OCI-LY3 (cell line): ENCODE data around the gene WNT7B.

Experiments used
- H2AFZ ChIP-seq: fragments of 200-600, 300-600 bp; shearing (Covaris generic); 2 replicates; pipeline ENCODE4 v1.6.0; 2014; ENCODE audit warnings: antibody characterized with exemption, low read depth, low read length
- H3K27ac ChIP-seq: fragments of 200-600, 300-600 bp; sonication (generic); 2 replicates; pipeline ENCODE4 v1.5.1; 2014; ENCODE audit warnings: mild to moderate bottlenecking, low read length, moderate library complexity, mixed read lengths
- H3K27me3 ChIP-seq: fragments of 200-600, 300-600 bp; sonication (generic); 2 replicates; pipeline ENCODE4 v1.6.1; 2014; ENCODE audit warnings: low read depth, low read length, mixed read lengths
- H3K36me3 ChIP-seq: fragments of 200-600, 300-600 bp; sonication (generic); replicated peaks from 2 replicates; pipeline ENCODE3; 2014; ENCODE audit warnings: low read depth, low read length, mixed read lengths
- H3K4me1 ChIP-seq: fragments of 300-600, 200-600 bp; sonication (generic); 2 replicates; pipeline ENCODE4 v1.6.1; 2014; ENCODE audit warnings: low read length, mixed read lengths
- H3K4me2 ChIP-seq: fragments of 200-600, 300-600 bp; sonication (generic); 2 replicates; pipeline ENCODE4 v1.6.1; 2014; ENCODE audit warnings: low read length, mixed read lengths
- H3K4me3 ChIP-seq: fragments of 300-600, 200-600 bp; sonication (generic); 2 replicates; pipeline ENCODE4 v1.5.1; 2014; ENCODE audit warnings: antibody characterized with exemption, mild to moderate bottlenecking, low read length, moderate library complexity
- H3K79me2 ChIP-seq: fragments of 300-600, 200-600 bp; shearing (Covaris generic); 2 replicates; pipeline ENCODE4 v1.6.1; 2014; ENCODE audit warnings: mild to moderate bottlenecking, low read length, mixed read lengths
- H3K9ac ChIP-seq: fragments of 300-600, 200-600 bp; shearing (Covaris generic); 2 replicates; pipeline ENCODE4 v1.6.0; 2014; ENCODE audit warnings: mild to moderate bottlenecking, low read length, moderate library complexity
- H3K9me3 ChIP-seq: fragments of 200-600, 300-600 bp; shearing (Covaris generic); 2 replicates; pipeline ENCODE4 v1.6.1; 2014; ENCODE audit warnings: low read length, mixed read lengths; ENCODE audit not compliant: insufficient read depth
- H4K20me1 ChIP-seq: fragments of 200-600, 300-600 bp; sonication (generic); 2 replicates; pipeline ENCODE4 v1.6.1; 2016; ENCODE audit warnings: low read length, mixed read lengths; ENCODE audit not compliant: insufficient read depth
- CTCF ChIP-seq: fragments of 200-600, 300-600 bp; sonication (generic); IDR thresholded peaks from 2 replicates; pipeline ENCODE4 v1.5.1; 2014; ENCODE audit warnings: antibody characterized with exemption, low read length, low read depth
- EZH2phosphoT487 ChIP-seq: fragments of 200-600 bp; shearing (Covaris generic); IDR thresholded peaks from 2 replicates; pipeline ENCODE4 v1.6.1; 2018; ENCODE audit warnings: antibody characterized with exemption, mixed run types, low read depth

WNT7B gene

GRCh38 chr22:46010207-46010867, 33.4 kb upstream of the WNT7B start:
- Histone ChIP-seq H3K4me3 (no peak overlapping the region), H3K9me3 (no peaks in the 10 kb centered on the region), H2AFZ (no peak overlapping the region), H4K20me1 (no peaks in the 10 kb centered on the region), H3K4me2 (no peak overlapping the region), H3K36me3 (no peaks in the 10 kb centered on the region), H3K27ac (no peak overlapping the region), H3K4me1 (peaks cover 24% of the 10 kb centered on the region), H3K9ac (no peak overlapping the region), H3K79me2 (no peaks in the 10 kb centered on the region), H3K27me3 (no peaks in the 10 kb centered on the region)
- TF ChIP-seq EZH2phosphoT487, result no peak
- TF ChIP-seq CTCF, result no peak

GRCh38 chr22:46009730-46010129, 32.8 kb upstream of the WNT7B start:
- no peak for TF ChIP-seq CTCF
- TF ChIP-seq EZH2phosphoT487, result no peak
- no peaks in the 10 kb centered on the region for H3K9me3 ChIP-seq
- no peak overlapping the region for H3K4me2 ChIP-seq
- no peak overlapping the region for H3K27ac ChIP-seq
- peaks cover 30% of the 10 kb centered on the region for H3K4me1 ChIP-seq
- no peaks in the 10 kb centered on the region for H4K20me1 ChIP-seq
- no peak overlapping the region for H3K9ac ChIP-seq
- H2AFZ ChIP-seq, result no peak overlapping the region
- H3K79me2 ChIP-seq, result no peaks in the 10 kb centered on the region
- H3K36me3 ChIP-seq, result no peaks in the 10 kb centered on the region
- no peak overlapping the region for H3K4me3 ChIP-seq
- no peaks in the 10 kb centered on the region for H3K27me3 ChIP-seq

- Histone ChIP-seq H3K9ac (no peak overlapping the region), H3K4me2 (no peak overlapping the region), H4K20me1 (no peaks in the 10 kb centered on the region), H3K79me2 (no peaks in the 10 kb centered on the region), H2AFZ (no peak overlapping the region), H3K4me3 (no peak overlapping the region), H3K9me3 (no peaks in the 10 kb centered on the region), H3K4me1 (peaks cover 37% of the 10 kb centered on the region), H3K27me3 (no peaks in the 10 kb centered on the region), H3K36me3 (no peaks in the 10 kb centered on the region), H3K27ac (no peak overlapping the region)
- TF ChIP-seq EZH2phosphoT487, result no peak
- no peak for TF ChIP-seq CTCF
These were observed 32.1 kb upstream of the WNT7B start for GRCh38 chr22:46008836-46009596.

- Histone ChIP-seq H3K4me2 (no peak overlapping the region), H3K27me3 (no peaks in the 10 kb centered on the region), H3K9ac (no peak overlapping the region), H3K36me3 (no peaks in the 10 kb centered on the region), H2AFZ (no peak overlapping the region), H3K4me1 (peaks cover 43% of the 10 kb centered on the region), H4K20me1 (no peaks in the 10 kb centered on the region), H3K27ac (no peak overlapping the region), H3K79me2 (no peaks in the 10 kb centered on the region), H3K9me3 (no peaks in the 10 kb centered on the region), H3K4me3 (no peak overlapping the region)
- TF ChIP-seq CTCF (no peak), EZH2phosphoT487 (no peak)
These were observed 31.3 kb upstream of the WNT7B start for GRCh38 chr22:46008291-46008690.
